Islet precursor cell (in vitro differentiated cells): Measurements from ENCODE around the gene CHST14.
A peak's percentile ranks its signal among the peaks of the same experiment; 100 is the strongest.
"Not testable (repeated sequence)": the region's sequence is repeated elsewhere in the genome, so short reads cannot be mapped to it uniquely, and the experiment has no call there.

ENCODE experiments used
- DNase-seq: peaks from one replicate; pipeline ENCODE4 v3.0.0-alpha.2; 2018

The CHST14 gene

GRCh38 chr15:40441565-40442531 lies 28.9 kb upstream of the CHST14 start:
- DNase-seq: no peak

- DNase-seq: no peak
These were observed 27.5 kb upstream of the CHST14 start for GRCh38 chr15:40443255-40443654.

GRCh38 chr15:40443846-40444245 lies 26.9 kb upstream of the CHST14 start:
- no peak for DNase-seq

GRCh38 chr15:40444736-40445135 lies 26.0 kb upstream of the CHST14 start:
- no peak for DNase-seq

- DNase-seq: no peak
These were observed 25.3 kb upstream of the CHST14 start for GRCh38 chr15:40445421-40445922.

- DNase-seq: no peak
These were observed 24.6 kb upstream of the CHST14 start for GRCh38 chr15:40446144-40446543.

GRCh38 chr15:40448354-40448753 lies 22.4 kb upstream of the CHST14 start:
- no peak for DNase-seq

GRCh38 chr15:40449275-40449674 lies 21.5 kb upstream of the CHST14 start:
- DNase-seq: peak; percentile 84

GRCh38 chr15:40450047-40450446 lies 20.7 kb upstream of the CHST14 start:
- DNase-seq: no peak

GRCh38 chr15:40451527-40452158 lies 19.1 kb upstream of the CHST14 start:
- DNase-seq: no peak

GRCh38 chr15:40452296-40453090 lies 18.3 kb upstream of the CHST14 start:
- DNase-seq: no peak

- not testable (repeated sequence) for DNase-seq
These were observed 16.8 kb upstream of the CHST14 start for GRCh38 chr15:40453941-40454340.

- DNase-seq: peak; percentile 83
These were observed 15.8 kb upstream of the CHST14 start for GRCh38 chr15:40454904-40455391.

GRCh38 chr15:40456299-40456712 lies 14.5 kb upstream of the CHST14 start:
- peak; percentile 73 for DNase-seq

GRCh38 chr15:40456738-40457137 lies 14.0 kb upstream of the CHST14 start:
- DNase-seq: no peak

- no peak for DNase-seq
These were observed 12.1 kb upstream of the CHST14 start for GRCh38 chr15:40458495-40459371.

GRCh38 chr15:40459391-40460015 lies 11.3 kb upstream of the CHST14 start:
- no peak for DNase-seq

GRCh38 chr15:40460404-40460803 lies 10.4 kb upstream of the CHST14 start:
- peak; percentile 71 for DNase-seq

- no peak for DNase-seq
These were observed 8.8 kb upstream of the CHST14 start for GRCh38 chr15:40461958-40462357.

- no peak for DNase-seq
These were observed 7.5 kb upstream of the CHST14 start for GRCh38 chr15:40463279-40463678.

- DNase-seq: peak; percentile 87
These were observed 6.8 kb upstream of the CHST14 start for GRCh38 chr15:40463886-40464545.
